MM.1S (cell line): Measurements from ENCODE around the gene EFNA2.

Source experiments
- CTCF ChIP-seq: fragments of 300-600 bp; sonication (generic); IDR thresholded peaks from 2 replicates; pipeline ENCODE4 v1.5.1; 2016; ENCODE audit warnings: antibody characterized with exemption, low read length, mixed read lengths
- EZH2 ChIP-seq: fragments of 300-600 bp; sonication (generic); optimal IDR thresholded peaks from 2 replicates; pipeline ENCODE3; 2017; ENCODE audit warnings: low read depth, mild to moderate bottlenecking, antibody characterized with exemption, low read length, mixed read lengths
- EZH2phosphoT487 ChIP-seq: fragments of 300-600 bp; sonication (generic); IDR thresholded peaks from 2 replicates; pipeline ENCODE4 v1.6.1; 2018; ENCODE audit warnings: antibody characterized with exemption, low read length

- TF ChIP-seq CTCF: no peak
- TF ChIP-seq EZH2phosphoT487: no peak
- TF ChIP-seq EZH2: no peak
Measured at GRCh38 chr19:1259206-1259875, 26.3 kb upstream of the EFNA2 start.
